Neural cell (in vitro differentiated cells): Measurements from ENCODE around the gene ASF1B. TPM values are rescaled to one million over a fixed set of nuclear protein-coding genes. Genes with fewer than 3 reads are reported as not detected.

Experiments
- H2AFZ ChIP-seq: fragments of 200-600, 300-800 bp; sonication (generic), shearing (Covaris generic); 2 replicates; pipeline ENCODE4 v1.6.0; 2014; ENCODE audit warnings: low read depth, mild to moderate bottlenecking, antibody characterized with exemption, low read length, moderate library complexity
- H3F3A ChIP-seq: fragments of 200-600 bp; shearing (Covaris generic); 2 replicates; pipeline ENCODE4 v1.6.1; 2016; ENCODE audit warnings: mild to moderate bottlenecking, moderate library complexity, mixed read lengths, antibody characterized with exemption, low read length; ENCODE audit not compliant: insufficient read depth, poor library complexity, severe bottlenecking
- H3K27ac ChIP-seq: fragments of 200-600, 300-800 bp; sonication (generic), shearing (Covaris generic); 2 replicates; pipeline ENCODE4 v1.5.1; 2014; ENCODE audit warnings: mild to moderate bottlenecking, low read length, moderate library complexity
- H3K27me3 ChIP-seq: fragments of 300-800, 200-600 bp; sonication (generic), shearing (Covaris generic); 2 replicates; pipeline ENCODE4 v1.6.0; 2014; ENCODE audit warnings: mild to moderate bottlenecking, low read depth, low read length, moderate library complexity; ENCODE audit not compliant: insufficient read depth
- H3K36me3 ChIP-seq: fragments of 300-800, 200-600 bp; sonication (generic), shearing (Covaris generic); 2 replicates; pipeline ENCODE4 v1.5.1; 2014; ENCODE audit warnings: mild to moderate bottlenecking, antibody characterized with exemption, low read length, moderate library complexity; ENCODE audit not compliant: insufficient read depth
- H3K4me2 ChIP-seq: fragments of 300-800, 200-600 bp; sonication (generic), shearing (Covaris generic); 2 replicates; pipeline ENCODE4 v1.6.0; 2014; ENCODE audit warnings: mild to moderate bottlenecking, low read length
- H3K4me3 ChIP-seq: fragments of 300-800, 200-600 bp; sonication (generic), shearing (Covaris generic); 2 replicates; pipeline ENCODE4 v1.5.1; 2014; ENCODE audit warnings: mild to moderate bottlenecking, low read length, moderate library complexity
- H3K79me2 ChIP-seq: fragments of 200-600 bp; shearing (Covaris generic); replicated peaks from 2 replicates; pipeline ENCODE4 v1.6.0; 2014; ENCODE audit warnings: mild to moderate bottlenecking, low read length, moderate library complexity; ENCODE audit not compliant: insufficient read depth
- H3K9ac ChIP-seq: fragments of 300-800, 200-600 bp; sonication (generic), shearing (Covaris generic); 2 replicates; pipeline ENCODE4 v1.6.1; 2016; ENCODE audit warnings: mild to moderate bottlenecking, low read length, mixed read lengths
- H3K9me2 ChIP-seq: fragments of 200-600 bp; shearing (Covaris generic); 2 replicates; pipeline ENCODE4 v1.6.1; 2016; ENCODE audit warnings: mild to moderate bottlenecking, low read length, mixed read lengths; ENCODE audit not compliant: insufficient read depth
- H3K9me3 ChIP-seq: fragments of 200-600, 300-800 bp; sonication (generic), shearing (Covaris generic); 2 replicates; pipeline ENCODE4 v1.6.1; 2016; ENCODE audit warnings: mild to moderate bottlenecking, mixed run types, low read length, moderate library complexity, mixed read lengths
- H4K20me1 ChIP-seq: fragments of 200-600 bp; shearing (Covaris generic); 2 replicates; pipeline ENCODE4 v1.6.1; 2016; ENCODE audit warnings: mild to moderate bottlenecking, mixed run types; ENCODE audit not compliant: insufficient read depth
- CTCF ChIP-seq: fragments of 450-650 bp; IDR thresholded peaks from 2 replicates; pipeline ENCODE4 v1.5.1; 2014; ENCODE audit warnings: antibody characterized with exemption, mild to moderate bottlenecking, moderate library complexity; ENCODE audit not compliant: poor library complexity, severe bottlenecking
- EP300 ChIP-seq: fragments of 450-650 bp; conservative IDR thresholded peaks from 2 replicates; pipeline ENCODE4 v1.6.1; 2014; ENCODE audit warnings: antibody characterized with exemption, mild to moderate bottlenecking, moderate library complexity; ENCODE audit not compliant: poor library complexity, severe bottlenecking
- EZH2 ChIP-seq: fragments of 200-600, 300-800 bp; shearing (Covaris generic), sonication (generic); IDR thresholded peaks from 2 replicates; pipeline ENCODE4 v1.6.1; 2014; ENCODE audit warnings: antibody characterized with exemption, low read length, borderline replicate concordance, mild to moderate bottlenecking; ENCODE audit not compliant: insufficient read depth, poor library complexity, severe bottlenecking
- MXI1 ChIP-seq: fragments of 450-650 bp; conservative IDR thresholded peaks from 2 replicates; pipeline ENCODE4 v1.6.1; 2014; ENCODE audit warnings: antibody characterized with exemption, mild to moderate bottlenecking; ENCODE audit not compliant: poor library complexity, severe bottlenecking
- POLR2AphosphoS5 ChIP-seq: IDR thresholded peaks from 2 replicates; pipeline ENCODE4 v1.6.1; 2012
- RAD21 ChIP-seq: fragments of 450-650 bp; conservative IDR thresholded peaks from 2 replicates; pipeline ENCODE4 v1.6.1; 2014; ENCODE audit warnings: antibody characterized with exemption, mild to moderate bottlenecking, moderate library complexity
- REST ChIP-seq: IDR thresholded peaks from 2 replicates; pipeline ENCODE4 v1.6.1; 2012; ENCODE audit warnings: borderline replicate concordance
- SMC3 ChIP-seq: fragments of 450-650 bp; conservative IDR thresholded peaks from 2 replicates; pipeline ENCODE4 v1.6.1; 2014; ENCODE audit warnings: antibody characterized with exemption, mild to moderate bottlenecking, moderate library complexity; ENCODE audit not compliant: poor library complexity
- TAF1 ChIP-seq: IDR thresholded peaks from 2 replicates; pipeline ENCODE4 v1.6.1; 2012; ENCODE audit warnings: low read depth
- polyA plus RNA-seq: library from polyadenylated mRNA; depleted of rRNA; stranded (reverse); fragments of >200 nt; gene quantifications from 2 replicates; pipeline ENCODE4 v1.2.3, GENCODE V29; 2014

ASF1B gene
- polyA plus RNA-seq, 1 donor from 2014 or later, result 0.32 TPM

GRCh38 chr19:14162871-14163297 lies 26.5 kb upstream of the ASF1B start:
- H4K20me1 ChIP-seq, result no peaks in the 10 kb centered on the region
- peaks cover 9% of the 10 kb centered on the region for H3K36me3 ChIP-seq
- TF ChIP-seq RAD21, result no peak
- no peak for TF ChIP-seq EZH2
- no peak for TF ChIP-seq POLR2AphosphoS5
- TF ChIP-seq SMC3, result no peak
- TF ChIP-seq EP300, result no peak
- TF ChIP-seq CTCF, result no peak
- TF ChIP-seq TAF1, result no peak
- TF ChIP-seq REST, result no peak
- TF ChIP-seq MXI1, result no peak
- H3K27me3 ChIP-seq, result no peaks in the 10 kb centered on the region
- no peaks in the 10 kb centered on the region for H3K9me2 ChIP-seq
- no peaks in the 10 kb centered on the region for H3F3A ChIP-seq
- no peak overlapping the region for H3K9ac ChIP-seq
- no peaks in the 10 kb centered on the region for H3K9me3 ChIP-seq
- H3K79me2 ChIP-seq, result no peaks in the 10 kb centered on the region
- no peak overlapping the region for H3K4me2 ChIP-seq
- no peak overlapping the region for H2AFZ ChIP-seq
- no peak overlapping the region for H3K4me3 ChIP-seq
- no peak overlapping the region for H3K27ac ChIP-seq

DNA sequence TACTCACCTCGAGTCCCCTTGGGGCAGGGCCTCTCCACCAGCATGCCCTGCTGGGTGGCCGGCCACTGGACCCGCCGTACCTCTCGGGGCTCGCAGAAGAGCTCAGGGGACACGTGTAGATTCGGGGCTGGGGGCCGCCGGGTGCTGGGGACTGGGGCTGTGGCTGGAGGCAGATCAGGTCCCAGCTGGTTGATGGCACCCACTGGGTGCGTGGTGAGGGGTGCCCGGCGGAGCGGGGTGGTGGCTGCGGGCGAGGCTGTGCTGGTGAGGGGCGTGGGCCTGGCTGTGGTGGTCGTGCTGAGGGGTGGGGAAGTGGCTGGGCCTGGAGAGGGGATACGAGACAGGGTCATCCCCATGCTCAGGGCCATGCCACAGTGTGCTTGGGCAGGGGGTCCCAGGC lies 24.9 kb upstream of the ASF1B start:
- no peak overlapping the region for H2AFZ ChIP-seq
- no peaks in the 10 kb centered on the region for H3K27me3 ChIP-seq
- no peaks in the 10 kb centered on the region for H3F3A ChIP-seq
- no peaks in the 10 kb centered on the region for H4K20me1 ChIP-seq
- H3K79me2 ChIP-seq, result no peaks in the 10 kb centered on the region
- H3K9me2 ChIP-seq, result no peaks in the 10 kb centered on the region
- no peaks in the 10 kb centered on the region for H3K9me3 ChIP-seq
- H3K9ac ChIP-seq, result no peak overlapping the region
- peaks cover 9% of the 10 kb centered on the region for H3K36me3 ChIP-seq
- TF ChIP-seq MXI1, result no peak
- no peak for TF ChIP-seq SMC3
- no peak for TF ChIP-seq EP300
- no peak for TF ChIP-seq TAF1
- no peak for TF ChIP-seq EZH2
- TF ChIP-seq CTCF, result no peak
- TF ChIP-seq RAD21, result no peak
- TF ChIP-seq POLR2AphosphoS5, result no peak
- no peak for TF ChIP-seq REST
- no peak overlapping the region for H3K27ac ChIP-seq
- H3K4me3 ChIP-seq, result no peak overlapping the region
- no peak overlapping the region for H3K4me2 ChIP-seq
